ENCODE results near the gene PIR.

PIR gene

GRCh38 chrX:15493118-15493962, at the start of gene PIR:
Gene PIR, minus strand, starts transcription at chrX:15493333. Its CDS starts 2,076 bp downstream, at chrX:15491257.
- DNase-seq: peak; percentile 90

DNA sequence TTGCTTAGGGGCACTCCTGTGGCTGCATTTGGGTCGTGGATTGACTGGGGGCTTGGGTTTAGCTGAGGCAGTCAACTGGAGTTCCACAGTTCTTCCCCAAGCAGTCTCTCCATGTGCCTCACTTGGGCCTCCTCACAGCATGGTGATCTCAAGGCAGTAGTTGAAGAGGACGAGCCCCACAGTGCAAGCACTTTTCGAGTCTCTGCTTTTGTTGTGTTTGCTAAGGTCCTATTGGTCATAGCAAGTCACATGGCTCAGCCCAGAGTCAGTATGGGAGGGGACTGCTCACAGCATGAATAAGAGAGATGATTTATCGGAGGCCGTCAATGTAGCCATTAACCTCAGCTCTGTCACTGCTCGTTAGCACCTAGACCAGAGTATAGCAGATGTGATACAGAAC, 37.2 kb upstream of the PIR start:
- no peak for DNase-seq

DNA sequence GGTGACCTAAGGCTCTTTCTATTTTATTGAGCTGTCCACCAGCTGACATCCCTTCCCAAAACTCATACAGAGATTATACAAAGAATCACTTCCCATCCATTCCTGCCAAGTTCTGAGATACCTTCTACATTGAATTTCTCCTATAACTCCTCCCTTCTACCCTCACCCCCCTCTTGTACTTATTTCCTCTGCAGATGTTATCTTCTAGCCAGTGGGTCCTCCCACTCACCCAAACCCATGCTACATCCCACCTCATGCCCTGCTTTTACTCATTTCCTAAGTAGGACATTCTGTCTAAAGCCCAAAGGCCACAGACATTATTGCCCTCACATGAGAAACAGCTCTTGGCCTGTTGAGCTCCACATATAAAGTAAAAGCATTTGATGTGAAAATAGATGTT, 36.0 kb upstream of the PIR start:
- no peak for DNase-seq

GRCh38 chrX:15525664-15526416, 32.7 kb upstream of the PIR start:
- peak; percentile 23 for DNase-seq

DNA sequence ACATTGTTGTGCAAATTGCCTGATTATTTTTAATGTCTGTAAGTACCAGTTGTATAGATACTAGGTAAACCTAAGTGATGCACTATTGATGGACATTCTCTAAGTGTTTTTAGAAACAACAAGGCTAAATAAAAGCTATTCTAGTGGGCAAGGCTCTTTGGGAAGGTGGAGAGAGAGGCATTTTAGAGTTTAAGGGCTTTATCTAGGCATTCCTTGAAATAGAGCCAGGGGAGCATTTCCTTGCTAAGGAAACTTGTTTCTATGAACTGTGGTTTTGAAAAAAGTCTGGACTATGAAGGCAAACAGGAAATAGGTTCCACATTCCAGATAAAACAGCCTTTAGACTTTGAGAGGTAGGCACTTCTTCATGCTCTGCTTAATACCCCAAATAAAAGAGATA, 31.3 kb upstream of the PIR start:
- no peak for DNase-seq

- DNase-seq: no peak
These were observed 30.0 kb upstream of the PIR start for GRCh38 chrX:15523088-15523487.

- DNase-seq: no peak
These were observed 29.3 kb upstream of the PIR start for GRCh38 chrX:15522464-15522863.

DNA sequence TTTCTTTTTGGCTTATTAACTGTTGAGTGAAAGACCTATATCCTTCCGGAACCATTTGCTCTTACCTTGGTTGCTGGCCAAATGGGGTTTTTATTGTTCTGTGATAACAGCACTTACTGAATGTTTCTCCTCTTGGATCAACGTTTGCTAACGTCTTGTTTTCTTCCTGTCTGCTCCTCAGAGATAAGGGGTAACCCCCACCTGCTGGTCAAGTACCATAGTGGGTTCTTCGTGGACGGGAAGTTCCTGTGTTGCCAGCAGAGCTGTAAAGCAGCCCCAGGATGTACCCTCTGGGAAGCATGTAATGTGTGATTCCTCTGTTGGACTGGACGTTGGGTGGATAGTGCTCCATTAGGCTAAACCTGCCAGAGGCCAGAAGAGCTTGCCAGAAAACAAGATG, 22.8 kb upstream of the PIR start:
- DNase-seq: no peak

DNA sequence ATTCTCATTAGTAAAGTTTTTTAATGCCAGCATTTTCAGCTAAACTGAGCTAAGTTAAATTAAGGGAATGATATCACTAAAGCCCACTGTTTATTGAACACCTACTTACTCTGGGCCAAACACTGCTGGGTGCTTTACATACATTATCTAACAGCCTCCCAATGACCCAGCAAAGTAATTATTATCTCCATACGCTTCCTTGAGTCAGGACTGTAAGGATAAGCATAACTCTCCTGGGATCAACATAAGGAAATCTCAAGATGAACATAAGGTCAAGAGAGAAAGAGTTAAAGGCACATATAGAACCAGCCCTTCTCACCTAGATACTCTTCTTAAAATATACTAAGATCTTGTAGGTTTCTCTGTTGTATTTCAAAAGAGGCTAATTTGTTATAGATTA, 21.1 kb upstream of the PIR start:
- DNase-seq: no peak

DNA sequence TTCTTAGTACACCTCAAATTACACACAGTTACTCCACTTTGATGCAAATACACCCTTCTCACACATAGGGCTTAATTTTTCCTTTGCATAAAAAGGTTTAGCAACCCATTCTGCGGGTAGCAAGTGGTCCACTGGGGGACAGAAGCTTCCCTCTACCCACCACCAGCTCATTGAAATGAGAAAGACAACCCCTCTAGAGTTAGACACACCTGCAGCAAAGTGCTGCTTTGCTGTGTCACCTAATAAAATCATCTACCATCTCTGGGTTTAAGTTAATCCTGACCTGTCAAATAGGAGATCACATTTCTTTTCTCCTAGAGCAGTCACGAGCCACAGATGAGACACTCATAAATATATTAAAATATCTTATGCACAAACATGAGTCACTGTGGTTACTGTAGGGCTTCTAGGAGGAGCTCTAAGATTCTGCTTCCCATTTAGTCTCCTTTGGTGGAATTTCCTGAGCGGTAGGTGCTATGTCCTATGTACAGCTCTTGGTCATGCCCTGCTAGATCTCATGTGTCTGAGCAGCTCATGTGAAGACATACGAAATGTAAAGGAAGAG, 19.4 kb upstream of the PIR start:
- DNase-seq: no peak

GRCh38 chrX:15511563-15511962, 18.4 kb upstream of the PIR start:
- DNase-seq: no peak

DNA sequence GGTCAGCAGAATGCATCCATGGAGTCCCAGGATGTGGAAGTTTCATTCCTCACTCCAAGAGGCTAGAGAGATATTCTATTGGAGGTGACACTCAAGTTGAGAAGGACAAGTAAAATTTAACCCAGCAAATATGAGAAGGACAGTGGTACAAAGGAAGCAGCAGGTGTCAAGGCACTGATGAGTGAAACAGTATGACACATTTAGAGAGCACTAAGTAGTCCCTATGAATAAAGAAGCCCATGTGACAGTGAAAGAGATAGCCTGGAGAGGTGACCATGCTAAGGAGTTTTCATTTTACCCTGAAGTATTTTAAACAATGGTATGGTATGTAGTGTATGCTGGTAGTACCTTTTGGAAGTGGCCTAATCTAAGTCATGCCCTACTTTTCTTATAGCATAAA, 16.7 kb upstream of the PIR start:
- DNase-seq: no peak

DNA sequence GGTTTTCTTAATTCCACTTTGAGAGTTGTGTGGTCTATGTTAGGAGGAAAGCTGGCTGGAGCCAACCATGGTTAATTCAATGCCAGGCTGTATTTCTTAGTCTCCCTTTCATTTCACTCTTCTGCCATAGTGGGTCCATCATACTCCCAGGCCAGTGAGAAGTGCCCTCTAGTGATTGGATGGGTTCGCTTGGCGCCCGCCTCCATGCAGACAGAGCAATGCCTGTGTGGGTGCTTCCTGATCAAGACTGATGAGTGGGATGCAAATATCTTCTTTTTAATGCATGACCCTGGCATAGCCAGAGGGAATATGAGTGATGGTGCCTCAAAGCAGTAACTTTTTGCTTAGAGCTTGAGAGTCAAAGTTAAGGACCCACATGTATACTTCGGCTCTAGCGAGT, 13.9 kb upstream of the PIR start:
- DNase-seq: no peak

GRCh38 chrX:15505101-15505500, 12.0 kb upstream of the PIR start:
- DNase-seq: no peak

- DNase-seq: no peak
These were observed 11.5 kb upstream of the PIR start for GRCh38 chrX:15504661-15505060.

- no peak for DNase-seq
These were observed 8.4 kb upstream of the PIR start for GRCh38 chrX:15501506-15501905.

DNA sequence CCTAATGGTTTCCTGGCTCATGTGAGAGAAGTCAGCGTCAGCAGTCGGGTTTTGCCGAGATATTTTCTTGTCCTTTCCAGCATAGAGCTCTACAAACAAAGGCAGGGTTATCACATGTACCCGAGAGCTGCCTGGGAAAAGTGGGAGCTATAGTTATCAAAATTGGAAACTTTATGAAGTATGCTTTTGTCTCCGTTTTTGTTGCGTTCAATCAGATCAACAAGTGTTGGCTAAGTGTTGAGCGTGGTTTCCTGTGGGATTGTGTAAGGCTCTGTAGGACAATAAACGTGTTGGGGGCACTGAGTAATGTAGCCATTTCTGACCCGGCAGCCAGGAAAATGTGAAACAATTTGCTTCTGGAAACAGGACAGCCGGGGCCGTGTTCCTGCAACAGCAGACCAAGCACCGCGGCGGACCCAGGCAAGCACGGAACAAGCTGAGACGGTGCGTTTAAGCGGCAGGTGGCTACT, 7.4 kb upstream of the PIR start, which contains the start of gene BMX:
TSS of gene BMX (plus strand) at position 311 of the 470 bp plus-strand sequence. CDS start 7,547 bp downstream, outside the sequence.
- DNase-seq: no peak

DNA sequence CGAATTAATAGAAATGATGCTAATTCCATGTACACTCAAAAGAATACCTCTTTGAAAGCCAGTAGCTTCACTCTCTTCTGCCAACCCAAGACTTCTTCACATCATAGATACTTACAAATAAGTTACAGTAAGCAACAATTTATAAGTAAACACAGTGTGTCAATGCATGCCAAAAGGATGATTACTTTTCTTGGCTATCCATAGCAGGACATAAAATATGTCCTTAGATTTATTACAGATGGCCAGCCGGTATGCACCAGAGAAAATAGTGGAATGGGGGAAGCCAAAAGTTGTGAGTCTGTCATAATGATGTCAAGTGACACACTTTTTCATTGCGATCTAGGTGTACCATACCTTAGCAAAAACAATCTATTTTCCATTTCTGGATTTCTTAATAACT, 6.8 kb upstream of the PIR start:
- DNase-seq: no peak

DNA sequence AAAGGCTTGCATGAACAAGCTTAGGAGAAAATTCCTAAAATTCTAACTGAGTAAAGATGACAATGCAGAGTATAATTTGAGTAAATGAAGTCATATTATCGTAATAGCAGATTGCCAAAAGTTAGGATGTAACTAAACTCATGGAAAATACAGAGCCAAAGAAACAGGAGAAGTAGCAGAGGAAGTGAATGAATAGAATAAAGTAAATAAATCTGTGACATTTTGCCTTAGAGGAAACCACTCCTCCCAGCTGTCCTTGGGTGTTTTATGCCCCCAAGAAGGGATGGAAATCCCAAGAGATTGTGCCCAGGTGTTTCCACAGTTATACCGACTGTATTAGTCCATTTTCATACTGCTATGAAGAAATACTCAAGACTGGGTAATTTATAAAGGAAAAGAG, 5.6 kb upstream of the PIR start:
- DNase-seq: no peak

DNA sequence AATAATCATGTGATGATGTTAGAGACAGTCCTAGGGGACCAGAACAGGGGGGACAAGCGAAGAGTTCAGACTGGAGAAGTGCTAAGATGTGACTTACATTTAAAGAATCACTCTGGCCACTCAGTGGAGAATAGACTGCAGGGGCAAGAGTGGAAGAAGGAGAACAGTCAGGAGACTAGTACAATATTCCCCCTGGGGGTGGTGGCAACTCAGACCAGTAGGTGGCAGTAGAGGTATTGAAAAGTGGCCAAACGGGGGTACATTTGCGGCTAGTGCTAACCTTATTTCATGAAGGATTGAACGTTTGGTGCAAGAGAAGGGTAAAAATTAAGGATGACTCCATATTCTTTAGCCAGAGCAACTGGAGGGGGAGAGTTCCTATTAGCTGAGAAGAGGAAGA, 4.7 kb upstream of the PIR start:
- peak; percentile 60 for DNase-seq

DNA sequence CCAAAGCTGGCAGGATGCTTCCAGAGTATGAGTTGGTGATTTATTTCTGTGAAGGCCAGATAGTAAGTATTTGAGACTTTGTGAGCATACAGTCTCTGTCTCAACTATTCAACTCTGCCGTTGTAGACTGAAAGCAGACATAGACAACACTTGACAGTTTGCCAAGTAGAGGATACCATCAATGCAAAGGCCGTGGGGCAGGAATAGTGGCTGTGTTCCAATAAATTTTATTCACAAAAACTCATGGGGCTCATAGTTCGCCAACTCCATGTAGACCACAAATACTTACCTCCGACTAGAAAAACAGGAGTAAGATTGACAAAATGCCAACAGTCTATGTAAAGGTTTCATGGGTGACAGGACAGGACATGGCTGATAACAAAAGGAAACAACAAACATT, 3.7 kb upstream of the PIR start:
- no peak for DNase-seq

DNA sequence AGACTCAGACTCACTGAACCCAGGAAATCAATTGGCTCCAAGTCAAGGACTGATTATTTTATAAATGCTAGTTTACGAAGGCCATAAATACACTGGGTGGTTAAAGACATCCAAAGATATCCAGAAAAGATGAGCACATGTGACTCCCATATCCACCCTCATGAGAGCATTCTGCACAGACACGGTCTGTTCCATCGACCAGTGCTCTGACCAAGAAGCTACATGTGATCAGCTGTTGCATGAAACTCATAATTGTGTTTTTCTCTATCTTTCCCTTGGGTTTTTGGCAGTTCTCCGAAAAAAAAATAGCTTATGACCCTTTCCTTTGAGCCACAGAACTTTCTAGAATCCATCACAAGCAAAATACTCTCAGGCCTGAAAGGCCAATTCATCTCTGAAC, 2.7 kb upstream of the PIR start:
- DNase-seq: no peak

GRCh38 chrX:15492469-15492868, 664 bp downstream of the PIR start:
- no peak for DNase-seq

- DNase-seq: no peak
These were observed 9.2 kb downstream of the PIR start for GRCh38 chrX:15483891-15484290.
